ENCODE results near the gene ZDHHC19.
"Not testable (repeated sequence)": the region's sequence is repeated elsewhere in the genome, so short reads cannot be mapped to it uniquely, and the experiment has no call there.

Gene ZDHHC19

DNA sequence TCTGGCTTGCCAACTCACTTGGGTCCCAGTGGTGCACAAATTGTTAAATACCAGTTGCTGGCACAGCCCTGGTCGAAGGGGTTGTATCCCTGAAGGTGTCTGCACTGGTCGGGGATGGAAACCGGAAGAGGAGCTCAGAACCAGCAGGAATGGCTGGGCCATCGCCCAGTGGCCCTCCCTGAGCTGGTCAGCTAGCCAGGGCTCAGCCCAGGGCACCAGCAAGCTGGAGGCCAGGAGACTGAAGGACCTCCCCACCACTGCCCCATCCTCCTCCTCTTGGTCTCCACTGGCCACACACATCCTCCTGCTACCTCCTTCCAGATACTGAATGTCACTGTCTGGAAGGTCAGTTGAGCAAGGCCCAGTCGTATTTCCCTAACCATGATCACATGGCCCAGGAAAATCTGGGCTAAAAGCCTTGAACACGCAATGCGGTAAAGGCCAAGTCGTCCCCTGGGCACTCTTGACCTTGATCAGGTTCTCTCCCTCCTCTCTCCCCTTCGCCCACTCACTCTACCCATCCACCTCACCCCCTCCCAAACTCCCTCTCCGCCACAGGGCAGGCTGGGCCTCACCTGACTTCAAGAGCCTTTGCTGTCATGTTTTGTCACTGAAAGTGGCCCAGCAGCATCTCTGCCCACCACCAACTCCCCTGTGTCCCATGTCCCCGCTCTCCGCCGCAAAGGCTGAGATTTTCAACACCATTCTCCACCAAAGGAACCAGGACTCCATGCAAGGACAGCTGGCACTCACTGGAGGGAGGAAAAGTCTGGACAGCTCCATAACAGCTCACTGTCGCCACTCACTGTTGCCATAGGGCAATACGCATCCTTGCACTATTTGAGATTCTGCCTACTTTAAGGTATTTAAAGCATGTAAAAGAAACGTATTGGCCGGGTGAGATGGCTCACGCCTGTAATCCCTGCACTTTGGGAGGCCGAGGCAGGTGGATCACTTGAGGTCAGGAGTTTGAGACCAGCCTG lies 12.1 kb downstream of the ZDHHC19 start:
- no peak for DNase-seq

DNA sequence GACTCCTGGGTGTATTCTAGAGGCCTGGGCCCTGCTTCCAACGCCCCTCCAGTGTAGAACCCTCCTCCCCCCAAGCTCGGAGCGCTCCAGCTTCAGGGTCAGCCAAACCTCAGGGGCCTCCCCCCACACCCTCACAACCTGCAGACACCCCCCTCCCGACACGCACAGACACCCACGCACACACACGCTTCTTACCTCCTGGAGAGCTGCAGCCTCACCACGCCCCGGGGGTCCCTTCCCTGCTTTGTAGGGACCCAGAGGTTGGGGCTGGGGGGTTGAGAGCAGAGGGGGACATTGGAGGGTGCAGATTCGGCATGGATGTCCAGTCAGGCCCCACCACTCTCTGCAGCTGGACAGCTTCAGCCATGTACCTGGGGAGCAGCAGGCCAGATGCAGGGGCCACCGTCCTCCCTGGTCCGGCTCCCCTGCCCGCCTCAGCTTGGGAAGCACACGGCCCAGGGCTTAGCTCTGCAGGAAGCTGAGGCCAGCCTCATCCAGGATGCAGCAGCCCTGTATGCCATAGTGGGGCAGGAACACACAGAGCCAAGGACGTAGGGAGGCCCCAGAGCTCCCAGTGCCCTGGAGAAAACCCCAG lies 13.0 kb downstream of the ZDHHC19 start:
- no peak for DNase-seq

- DNase-seq = no peak
Measured at GRCh38 chr3:196197524-196197923, 13.7 kb downstream of the ZDHHC19 start.

GRCh38 chr3:196195664-196196265 lies 15.4 kb downstream of the ZDHHC19 start:
- no peak for DNase-seq

GRCh38 chr3:196194542-196194915 lies 16.7 kb downstream of the ZDHHC19 start:
- no peak for DNase-seq

GRCh38 chr3:196193736-196194541 lies 17.3 kb downstream of the ZDHHC19 start:
- DNase-seq = no peak

- no peak for DNase-seq
Measured at GRCh38 chr3:196193133-196193735, 18.0 kb downstream of the ZDHHC19 start.

GRCh38 chr3:196192524-196193051 lies 18.6 kb downstream of the ZDHHC19 start:
- no peak for DNase-seq

- DNase-seq = no peak
Measured at GRCh38 chr3:196192036-196192523, 19.1 kb downstream of the ZDHHC19 start.

- no peak for DNase-seq
Measured at GRCh38 chr3:196189566-196190347, 21.4 kb downstream of the ZDHHC19 start.

GRCh38 chr3:196186651-196187573 lies 24.3 kb downstream of the ZDHHC19 start:
- DNase-seq = peak; percentile 33 to 39

DNA sequence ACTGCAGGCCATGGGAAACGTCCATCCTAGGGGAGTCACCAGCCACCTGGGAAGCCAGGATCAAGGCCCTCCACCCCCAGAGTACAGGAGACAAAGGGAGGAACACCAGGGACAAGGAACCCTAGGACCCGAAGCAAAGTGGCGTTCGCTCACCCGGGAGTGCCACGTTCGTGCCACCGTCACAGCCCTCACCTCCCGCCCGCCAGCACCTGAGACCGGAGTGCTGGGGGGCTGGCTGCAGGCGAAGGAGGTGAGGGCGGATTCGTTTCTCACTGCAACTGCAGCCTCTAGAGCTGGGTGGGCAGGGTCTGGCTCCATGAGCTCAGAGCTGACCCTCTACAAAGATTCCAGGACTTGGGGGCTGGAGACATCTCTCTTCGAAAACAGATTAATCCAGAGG lies 26.3 kb downstream of the ZDHHC19 start:
- no peak for DNase-seq

DNA sequence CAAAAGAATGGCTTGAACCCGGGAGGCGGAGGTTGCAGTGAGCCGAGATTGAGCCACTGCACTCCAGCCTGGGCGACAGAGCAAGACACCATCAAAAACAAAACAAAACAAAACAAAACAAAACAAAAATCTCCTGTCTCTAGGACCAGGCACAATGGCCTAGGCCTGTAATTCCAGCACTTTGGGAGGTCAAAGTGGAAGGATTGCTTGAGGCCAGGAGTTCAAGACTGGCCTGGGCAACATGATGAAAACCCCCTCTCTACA lies 27.1 kb downstream of the ZDHHC19 start:
- DNase-seq = not testable (repeated sequence)

DNA sequence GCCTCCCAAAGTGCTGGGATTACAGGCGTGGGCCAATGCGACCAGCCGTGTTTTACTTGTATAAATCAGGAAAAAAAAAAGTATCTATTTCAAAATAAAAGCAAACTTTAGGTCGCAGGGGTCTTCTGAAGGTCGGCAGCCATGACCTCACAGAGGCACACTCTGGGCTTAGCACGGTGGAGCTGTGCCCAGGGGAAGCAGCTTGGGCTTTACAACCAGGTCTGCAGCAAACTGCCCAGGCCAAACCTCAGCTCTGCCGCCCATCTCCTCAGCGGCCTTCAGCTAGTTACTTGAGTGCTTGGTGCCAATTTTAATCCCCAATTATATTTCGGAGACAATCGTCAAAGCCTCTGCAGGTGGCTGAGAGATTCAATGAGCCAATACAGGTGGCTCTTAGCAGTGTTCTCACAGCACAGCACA lies 30.1 kb downstream of the ZDHHC19 start:
- no peak for DNase-seq

GRCh38 chr3:196180346-196180745 lies 30.9 kb downstream of the ZDHHC19 start:
- DNase-seq = no peak

DNA sequence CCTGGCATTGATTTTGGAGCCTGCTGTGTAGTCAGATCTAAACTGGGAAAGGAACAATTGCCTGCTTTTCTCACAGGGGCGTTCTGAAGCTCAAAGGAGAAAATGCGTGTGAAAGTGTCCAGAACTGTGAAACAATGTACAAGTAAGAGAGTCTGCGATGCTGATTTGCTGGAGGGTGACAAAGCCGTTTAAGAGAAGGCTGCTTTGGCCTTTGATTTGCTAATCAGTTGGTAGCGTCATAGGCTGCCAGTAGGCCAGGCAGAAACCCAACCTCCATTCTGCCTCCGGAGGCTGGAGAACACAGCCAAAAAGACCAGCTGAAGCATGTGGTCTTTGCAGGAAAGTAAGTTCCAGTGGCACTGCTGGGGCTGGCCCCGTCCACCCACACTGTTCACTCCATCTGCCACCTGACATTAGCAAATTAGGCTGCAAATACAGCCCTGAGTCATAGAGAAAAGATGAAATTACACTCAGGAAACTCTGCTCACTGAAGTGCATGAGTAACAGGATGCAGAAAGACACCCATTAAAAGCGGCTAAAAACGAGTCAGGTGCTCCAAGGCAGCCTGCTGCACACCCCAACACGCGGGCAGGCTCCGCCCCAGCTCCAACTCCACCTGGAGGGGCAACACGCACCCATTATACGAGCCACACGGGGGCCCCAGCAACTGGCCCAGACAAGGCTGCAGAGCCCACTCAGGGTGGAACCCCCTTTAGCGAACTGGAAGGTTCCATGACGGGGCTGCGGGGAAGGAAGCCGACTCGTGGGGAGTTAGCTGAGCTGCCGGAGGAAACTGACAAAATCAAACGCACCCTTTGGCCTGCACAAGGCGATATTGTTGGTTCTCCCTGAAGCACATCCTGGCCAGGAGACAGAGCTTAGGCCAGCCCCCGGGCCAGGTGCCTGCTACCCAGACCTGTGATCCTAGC lies 31.6 kb downstream of the ZDHHC19 start:
- peak; percentile 21 to 47 for DNase-seq

- no peak for DNase-seq
Measured at GRCh38 chr3:196178993-196179379, 32.2 kb downstream of the ZDHHC19 start.

DNA sequence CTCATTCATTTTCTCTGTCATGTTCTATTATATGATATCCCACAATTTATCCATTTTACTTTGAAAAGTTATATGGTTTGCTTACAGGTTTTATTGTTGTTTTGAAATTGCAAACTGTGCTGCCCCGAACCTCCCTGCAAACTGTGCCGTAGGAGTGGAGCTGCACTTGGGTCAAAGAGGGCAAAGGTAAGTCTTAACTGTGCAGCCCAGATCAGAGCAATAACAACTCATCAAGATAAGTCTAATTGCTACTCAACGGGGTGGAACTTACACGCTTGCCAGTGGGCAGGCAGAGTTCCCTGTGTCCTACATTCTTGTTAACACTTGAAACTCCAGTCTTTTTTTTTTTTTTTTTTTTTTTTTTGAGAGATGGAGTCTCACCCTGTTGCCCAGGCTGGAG lies 33.2 kb downstream of the ZDHHC19 start:
- DNase-seq = no peak

GRCh38 chr3:196177567-196177966 lies 33.6 kb downstream of the ZDHHC19 start:
- DNase-seq = no peak

Measured in SHP77 (cell line).